ENCODE data around the gene RSPH10B2. TPM values are rescaled to one million over a fixed set of nuclear protein-coding genes. Genes with fewer than 3 reads are reported as not detected.
"Not testable (repeated sequence)": the region's sequence is repeated elsewhere in the genome, so short reads cannot be mapped to it uniquely, and the experiment has no call there.

Gene RSPH10B2
- total RNA-seq, 1 donor from 2014 or later, result not detected

DNA sequence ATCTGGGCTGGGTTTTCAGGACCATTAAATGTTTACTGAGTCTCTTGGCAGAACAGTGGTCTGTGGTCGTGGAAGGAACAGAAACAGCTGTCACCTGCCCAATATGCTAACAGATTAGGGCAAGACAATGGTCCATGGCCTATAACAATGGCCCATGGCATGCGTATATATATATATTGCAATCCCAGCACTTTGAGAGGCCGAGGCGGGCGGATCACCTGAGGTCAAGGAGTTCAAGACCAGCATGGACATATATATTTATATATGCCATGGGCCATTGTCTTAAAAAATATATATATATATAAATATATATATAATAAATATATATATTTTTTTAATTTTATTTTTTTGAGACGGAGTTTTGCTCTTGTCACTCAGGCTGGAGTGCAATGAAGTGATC is 27.7 kb downstream of the RSPH10B2 start:
- not testable (repeated sequence) for DNase-seq (ENCODE audit: low spot score); ATAC-seq

DNA sequence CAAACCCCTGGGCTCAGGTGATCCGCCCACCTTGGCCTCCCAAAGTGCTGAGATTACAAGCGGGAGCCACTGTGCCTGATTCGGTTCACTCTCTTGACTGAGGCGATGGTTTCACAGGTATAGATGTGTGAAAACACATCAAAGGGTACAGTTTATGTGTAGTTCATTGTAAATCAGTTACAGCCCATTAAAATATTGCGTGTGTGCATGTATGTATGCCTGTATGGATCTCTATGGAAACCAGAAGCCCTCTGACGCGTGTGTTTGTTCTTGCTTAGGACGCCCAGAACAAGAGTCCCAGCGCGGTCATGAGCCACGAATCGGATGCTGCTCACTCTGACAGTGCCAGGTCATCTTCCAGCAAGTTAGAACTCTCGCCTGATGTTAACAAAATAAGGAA is 35.5 kb downstream of the RSPH10B2 start:
- DNase-seq (ENCODE audit: low spot score); ATAC-seq: not testable (repeated sequence)

DNA sequence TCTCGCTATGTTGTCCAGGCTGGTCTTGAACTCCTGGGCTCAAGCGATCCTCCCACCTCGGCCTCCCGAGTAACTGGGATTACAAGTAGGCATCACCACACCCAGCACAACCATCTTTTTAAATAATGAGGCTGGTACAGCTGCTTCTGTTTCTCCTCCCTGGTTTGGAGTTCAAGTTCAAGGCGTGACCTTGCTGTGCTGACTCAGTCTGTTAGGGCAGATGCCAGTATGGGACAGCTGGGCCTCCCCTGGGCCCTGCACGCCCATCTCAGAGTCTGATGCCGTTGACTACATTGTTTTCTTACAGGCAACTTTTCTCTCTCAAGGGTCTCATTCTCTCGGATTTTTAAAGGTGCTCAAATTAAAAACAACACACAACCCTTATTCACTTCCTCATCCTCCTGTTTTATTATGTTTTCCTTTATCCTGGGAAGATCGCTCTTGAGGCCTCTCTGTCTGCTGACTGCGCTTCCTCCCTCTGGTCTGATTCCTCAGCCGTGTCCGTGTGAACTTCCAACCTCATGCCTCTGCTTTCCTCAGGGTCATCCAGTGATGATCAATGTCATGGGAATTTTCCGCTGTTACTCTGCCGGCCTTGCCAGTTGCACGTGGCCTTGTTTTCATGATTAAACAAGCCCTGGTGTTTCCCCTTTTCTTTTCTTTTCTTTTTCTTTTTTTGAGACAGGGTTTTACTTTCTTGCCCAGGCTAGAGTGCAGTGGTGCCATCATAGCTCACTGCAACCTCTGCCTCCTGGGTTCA is 38.4 kb downstream of the RSPH10B2 start:
- peak; percentile 69 for ATAC-seq
- not testable (repeated sequence) for DNase-seq (ENCODE audit: low spot score)

DNA sequence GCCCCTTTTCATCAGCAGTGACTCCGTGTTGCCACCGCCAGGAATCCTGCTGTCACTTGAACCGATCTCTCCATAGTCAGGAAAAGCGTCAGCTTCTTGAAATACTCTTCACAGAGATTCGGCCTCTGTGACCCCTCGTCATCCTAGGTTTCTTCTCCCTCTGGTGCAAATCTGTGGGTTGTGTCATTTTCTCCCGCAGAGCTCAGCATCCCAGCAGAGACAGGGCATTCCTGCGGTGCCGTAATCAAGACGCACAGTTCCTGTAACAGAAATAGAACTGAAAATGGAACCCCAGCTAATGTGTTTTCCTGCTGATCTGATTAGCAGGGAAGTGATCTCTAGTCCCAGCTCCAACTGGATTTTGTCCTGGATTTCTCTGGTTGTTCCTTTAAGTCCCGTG is 40.4 kb downstream of the RSPH10B2 start:
- not testable (repeated sequence) for DNase-seq (ENCODE audit: low spot score)
- ATAC-seq, result peak; percentile 41

DNA sequence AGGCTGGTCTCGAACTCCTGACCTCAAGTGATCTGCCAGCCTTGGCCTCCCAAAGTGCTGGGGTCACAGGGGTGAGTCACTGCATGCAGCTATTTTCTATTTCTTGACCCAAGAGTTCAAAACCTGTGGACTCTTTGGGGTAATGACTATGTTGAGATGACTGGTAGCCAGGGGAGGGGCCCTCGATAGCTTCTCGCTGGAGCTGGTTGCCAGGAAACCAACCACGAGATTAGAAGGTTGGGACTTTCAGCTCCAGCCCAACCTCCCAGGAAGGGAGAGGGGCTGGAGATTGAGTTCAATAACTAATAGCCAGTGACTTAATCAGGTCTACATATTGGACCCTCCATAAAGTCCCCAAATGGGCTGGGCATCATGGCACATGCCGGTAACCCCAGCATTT is 43.3 kb downstream of the RSPH10B2 start:
- DNase-seq (ENCODE audit: low spot score); ATAC-seq: not testable (repeated sequence)

DNA sequence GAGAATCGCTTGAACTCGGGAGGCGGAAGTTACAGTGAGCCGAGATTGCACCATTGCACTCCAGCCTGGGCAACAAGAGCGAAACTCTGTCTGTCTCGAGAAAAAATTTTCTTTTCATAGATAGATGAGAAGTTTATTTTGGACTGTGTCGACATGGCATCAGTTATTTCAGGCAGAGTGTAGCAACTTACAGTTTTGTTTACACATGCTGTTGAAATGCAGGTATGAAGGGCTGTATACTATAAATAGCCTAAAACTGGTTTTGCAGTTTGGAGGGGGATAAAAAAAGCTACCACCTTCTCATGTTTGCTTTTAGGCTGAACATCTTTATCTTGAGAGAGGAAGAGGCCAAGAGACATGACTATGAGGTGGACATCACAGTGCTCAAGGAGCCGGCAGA is 44.1 kb downstream of the RSPH10B2 start:
- ATAC-seq, result peak; percentile 61
- DNase-seq (ENCODE audit: low spot score), result not testable (repeated sequence)

DNA sequence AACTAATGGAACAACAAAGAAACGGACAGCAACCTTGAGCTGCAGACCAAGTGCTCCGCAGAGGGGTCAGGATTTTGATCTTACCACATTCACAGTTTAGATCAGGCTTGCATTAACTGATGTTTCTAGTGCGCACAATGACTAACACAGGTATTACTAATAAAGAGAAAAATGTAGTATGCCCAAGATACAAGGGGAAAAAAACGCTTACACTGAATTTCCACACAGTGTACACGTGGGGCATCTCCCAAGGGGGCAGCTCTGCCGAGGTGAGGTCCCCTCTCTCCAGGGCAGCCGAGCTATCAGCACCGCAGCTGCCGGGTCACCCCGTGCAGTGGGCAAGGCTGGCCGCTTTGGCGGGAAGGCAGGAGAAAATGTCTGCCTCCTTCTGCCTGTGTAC is 46.0 kb downstream of the RSPH10B2 start:
- DNase-seq (ENCODE audit: low spot score); ATAC-seq: not testable (repeated sequence)

DNA sequence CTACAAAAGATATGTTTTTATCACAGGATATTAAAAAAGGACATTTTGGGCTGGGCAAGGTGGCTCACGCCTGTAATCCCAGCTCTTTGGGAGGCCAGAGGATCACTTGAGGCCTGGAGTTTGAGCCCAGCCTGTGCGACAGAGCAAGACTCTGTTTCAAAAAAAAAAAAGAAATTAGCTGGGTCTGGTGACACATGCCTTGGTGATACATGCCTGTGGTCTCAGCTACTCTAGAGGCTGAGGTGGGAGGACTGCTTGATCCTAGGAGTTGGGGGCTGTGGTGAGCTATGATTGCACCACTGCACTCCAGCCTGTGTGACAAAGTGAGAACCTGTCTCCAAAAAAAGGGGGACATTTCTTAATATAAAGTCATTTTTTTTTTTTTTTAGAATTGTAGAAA is 46.4 kb downstream of the RSPH10B2 start:
- not testable (repeated sequence) for ATAC-seq; DNase-seq (ENCODE audit: low spot score)

DNA sequence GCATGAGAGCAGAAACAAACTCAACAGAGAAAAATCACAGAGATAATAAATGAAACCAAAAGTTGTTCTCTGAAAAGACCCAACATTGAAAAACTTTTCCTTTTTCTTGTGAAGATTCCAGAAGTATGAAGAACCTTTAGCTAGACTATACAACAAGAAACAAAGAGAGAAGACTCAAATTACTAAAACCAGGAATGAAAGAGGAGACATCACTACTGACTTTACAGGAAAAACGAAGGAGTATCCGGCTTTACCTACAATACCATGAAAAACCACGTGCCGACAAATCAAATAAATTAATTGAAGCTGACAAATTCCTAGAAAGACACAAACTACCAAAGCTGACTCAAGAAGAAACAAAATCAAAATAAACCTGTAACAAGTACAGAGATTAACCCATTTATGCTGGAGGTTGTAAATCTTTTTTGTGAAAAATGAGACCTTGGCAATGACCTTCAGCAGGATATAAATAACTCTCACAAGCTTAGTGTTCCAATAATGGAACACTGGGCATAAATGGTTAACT is 53.6 kb downstream of the RSPH10B2 start:
- ATAC-seq; DNase-seq (ENCODE audit: low spot score): not testable (repeated sequence)

DNA sequence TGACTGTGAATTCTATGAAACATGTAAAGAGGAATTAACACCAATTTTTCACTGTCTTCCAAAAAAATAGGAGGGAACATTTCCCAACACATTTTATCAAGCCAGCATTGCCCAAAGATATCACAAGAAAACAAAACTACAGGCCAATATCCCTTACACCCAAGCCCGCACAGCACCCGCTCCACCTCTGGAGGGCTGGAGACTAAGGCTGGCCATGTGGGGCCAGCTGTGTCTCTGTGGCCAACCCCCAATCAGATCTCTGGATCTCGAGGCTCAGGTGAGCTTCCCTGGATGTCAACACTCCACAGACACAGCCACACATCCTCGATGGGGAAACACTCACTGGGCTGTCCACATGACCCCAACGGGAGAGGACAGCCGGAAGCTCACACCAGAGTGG is 54.1 kb downstream of the RSPH10B2 start:
- not testable (repeated sequence) for DNase-seq (ENCODE audit: low spot score); ATAC-seq

DNA sequence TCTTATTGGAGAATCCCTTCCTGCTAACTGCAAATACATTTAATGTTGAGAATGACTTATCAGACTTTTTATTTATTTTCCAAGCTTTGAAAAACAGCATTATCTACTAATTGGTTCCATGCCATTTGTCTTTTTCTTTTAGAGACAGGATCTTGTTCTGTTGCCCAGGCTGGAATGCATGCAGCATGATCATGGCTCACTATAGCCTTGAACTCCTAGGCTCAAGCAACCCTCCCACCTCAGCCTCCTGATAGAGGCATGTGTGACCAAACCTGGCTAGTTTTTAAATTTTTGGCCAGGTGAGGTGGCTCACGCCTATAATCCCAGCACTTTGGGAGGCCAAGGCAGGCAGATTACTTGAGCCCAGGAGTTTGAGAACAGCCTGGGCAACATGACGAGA is 59.1 kb downstream of the RSPH10B2 start:
- not testable (repeated sequence) for ATAC-seq; DNase-seq (ENCODE audit: low spot score)

DNA sequence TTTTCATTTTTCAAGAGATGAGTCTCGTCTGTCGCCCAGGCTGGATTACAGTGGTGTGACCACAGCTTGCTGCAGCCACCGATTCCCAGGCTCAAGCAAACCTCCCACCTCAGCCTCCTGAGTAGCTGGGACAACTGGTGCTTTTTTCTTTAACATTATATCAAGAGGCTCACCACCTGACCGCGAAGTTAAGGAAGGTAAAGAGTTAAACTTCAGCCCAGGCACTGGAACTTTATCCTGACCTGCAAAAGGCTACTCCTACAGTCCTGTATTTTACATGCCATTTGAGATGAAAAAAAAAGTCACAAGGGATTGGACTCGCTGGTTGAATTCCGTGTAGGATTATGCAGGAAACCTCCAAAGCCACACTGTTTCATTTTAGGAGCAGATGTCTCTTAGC is 61.6 kb downstream of the RSPH10B2 start:
- ATAC-seq; DNase-seq (ENCODE audit: low spot score): not testable (repeated sequence)

DNA sequence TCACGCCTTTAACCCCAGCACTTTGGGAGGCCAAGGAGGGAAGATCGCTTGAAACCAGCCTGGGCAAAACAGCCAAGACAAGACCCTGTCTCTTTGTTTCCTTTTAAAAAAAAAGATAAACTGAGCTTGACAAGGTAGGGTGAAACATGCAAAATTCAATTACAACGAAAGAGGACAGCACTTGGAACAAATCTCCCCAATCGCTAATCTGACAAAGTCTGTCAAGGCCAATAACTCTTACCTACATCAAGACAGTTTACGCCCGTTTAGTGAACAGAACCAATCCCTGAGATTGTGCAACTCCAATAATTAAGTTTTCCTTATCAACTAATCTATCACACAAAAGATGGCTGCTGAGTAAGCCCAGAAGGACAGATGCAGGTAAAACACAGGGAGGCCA is 67.7 kb downstream of the RSPH10B2 start:
- not testable (repeated sequence) for DNase-seq (ENCODE audit: low spot score); ATAC-seq

DNA sequence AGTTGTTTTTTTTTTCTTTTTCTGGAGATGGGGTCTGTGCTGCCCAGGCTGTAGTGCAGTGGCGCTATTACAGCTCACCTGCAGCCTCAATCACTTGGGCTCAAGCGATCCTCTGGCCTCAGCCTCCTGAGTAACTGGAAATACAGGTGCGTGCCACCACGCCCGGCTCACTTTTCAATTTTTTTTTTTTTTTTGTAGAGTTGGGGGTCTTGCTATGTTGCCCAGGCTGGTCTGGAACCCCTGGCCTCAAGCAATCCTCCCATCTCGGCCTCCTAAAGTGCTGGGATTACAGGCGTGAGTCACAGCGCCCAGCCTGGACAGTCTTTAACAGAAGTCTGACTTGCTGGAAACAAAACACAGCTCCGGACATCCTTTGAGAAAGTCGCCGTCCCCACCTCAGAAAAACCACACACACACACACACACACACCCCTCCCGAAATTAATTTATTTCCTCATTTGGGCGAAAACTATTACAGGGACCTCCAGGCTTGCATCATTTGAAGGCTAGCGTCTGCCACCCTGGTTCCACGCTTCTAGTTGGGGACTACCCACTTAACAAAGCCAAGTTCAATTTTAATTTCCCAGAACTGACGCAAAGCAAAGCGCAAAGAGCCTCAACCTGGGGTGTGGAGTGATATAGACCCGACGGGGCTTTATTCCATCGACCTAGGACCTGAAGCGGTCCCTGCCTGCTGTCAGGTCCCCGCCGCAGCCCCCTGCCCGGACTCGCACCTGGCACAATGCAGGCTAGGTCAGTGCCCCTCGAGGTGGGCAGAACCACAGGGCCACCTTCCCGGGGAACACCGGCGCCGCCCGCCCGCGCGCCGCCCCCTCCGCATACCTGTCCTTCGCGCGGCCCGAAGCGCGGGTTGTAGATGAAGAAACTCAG is 71.6 kb downstream of the RSPH10B2 start:
- ATAC-seq; DNase-seq (ENCODE audit: low spot score): not testable (repeated sequence)

DNA sequence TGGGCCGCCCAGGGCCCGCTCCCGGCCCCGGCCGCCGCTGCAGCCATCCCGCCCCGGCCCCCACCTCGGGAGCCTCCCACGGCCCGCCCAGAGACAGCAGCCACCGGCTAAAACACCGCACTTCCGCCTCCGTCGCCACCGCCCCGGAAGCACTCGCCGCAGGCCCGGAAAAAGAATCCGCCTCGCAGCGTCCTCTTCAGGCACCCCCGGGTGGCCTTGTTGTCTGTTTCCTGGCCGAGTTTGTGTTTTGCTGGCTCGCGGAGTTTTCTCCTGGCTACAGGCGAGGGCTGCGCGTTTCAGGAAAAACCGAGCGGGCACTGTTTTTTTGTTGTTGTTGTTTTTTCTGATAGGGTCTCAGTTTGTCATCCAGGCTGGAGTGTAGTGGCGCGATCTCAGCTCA is 72.2 kb downstream of the RSPH10B2 start, which contains the start of gene CCZ1B:
CCZ1B (minus strand) TSS at position 125 of the 400 bp plus-strand sequence; CDS start at position 47, 78 bp downstream.
- peak; percentile 99 for ATAC-seq
- peak; percentile 82 for DNase-seq (ENCODE audit: low spot score)

DNA sequence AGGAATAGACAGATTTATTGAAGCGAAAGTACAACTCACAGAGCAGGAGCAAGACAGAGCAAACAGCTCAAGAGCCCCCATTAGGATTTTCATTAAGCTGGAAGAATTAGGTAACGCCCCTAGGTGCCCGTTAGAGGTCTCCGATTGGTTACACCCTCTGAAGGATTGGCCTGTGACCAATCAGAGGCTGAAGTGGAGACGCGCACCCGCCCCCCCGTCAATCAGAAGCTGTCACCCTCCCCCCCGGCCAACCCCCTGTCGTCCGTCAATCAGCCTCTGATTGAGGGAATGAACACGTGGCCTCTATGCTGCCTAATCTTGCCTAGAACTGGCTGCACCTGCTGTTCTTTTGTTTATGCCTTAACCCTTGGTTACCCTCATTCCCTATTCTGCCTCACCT is 73.3 kb downstream of the RSPH10B2 start:
- not testable (repeated sequence) for ATAC-seq; DNase-seq (ENCODE audit: low spot score)

DNA sequence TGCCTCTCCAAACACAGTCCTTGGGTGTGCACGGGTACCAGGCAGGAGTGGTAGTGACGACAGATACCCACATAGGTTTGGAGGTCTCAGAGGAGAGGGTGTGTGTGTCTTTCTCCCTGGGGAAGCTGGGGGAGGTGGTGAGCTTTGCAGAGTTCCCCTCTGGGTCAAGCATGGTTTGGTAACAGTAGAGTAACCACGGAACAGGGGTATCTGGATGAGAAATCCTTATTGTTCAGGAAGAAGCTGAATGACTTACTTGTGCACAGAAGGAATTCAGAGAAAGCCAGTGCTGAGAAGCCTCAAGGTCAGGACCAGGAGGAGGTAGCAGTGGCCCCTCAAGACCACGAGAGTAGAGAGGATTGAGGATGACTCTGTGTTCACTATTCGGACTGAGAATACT is 75.7 kb downstream of the RSPH10B2 start:
- DNase-seq (ENCODE audit: low spot score); ATAC-seq: not testable (repeated sequence)

DNA sequence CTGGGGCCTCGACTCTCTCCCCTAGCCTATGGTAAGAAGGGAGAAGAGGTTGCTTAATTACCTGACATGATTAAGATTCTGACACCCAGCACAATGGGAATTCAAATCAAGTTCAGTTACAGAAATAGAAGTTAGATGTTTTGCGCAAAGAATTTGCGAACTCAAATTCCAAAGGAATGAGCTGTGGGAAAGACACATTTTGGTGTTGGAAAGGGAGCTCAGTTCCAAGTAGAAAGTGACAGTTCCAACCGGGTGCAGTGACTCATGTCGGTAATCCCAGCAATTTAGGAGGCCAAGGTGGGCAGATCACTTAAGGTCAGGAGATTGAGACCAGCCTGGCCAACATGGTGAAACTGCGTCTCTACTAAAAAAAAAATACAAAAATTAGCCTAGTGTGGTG is 76.1 kb downstream of the RSPH10B2 start:
- ATAC-seq; DNase-seq (ENCODE audit: low spot score): not testable (repeated sequence)

DNA sequence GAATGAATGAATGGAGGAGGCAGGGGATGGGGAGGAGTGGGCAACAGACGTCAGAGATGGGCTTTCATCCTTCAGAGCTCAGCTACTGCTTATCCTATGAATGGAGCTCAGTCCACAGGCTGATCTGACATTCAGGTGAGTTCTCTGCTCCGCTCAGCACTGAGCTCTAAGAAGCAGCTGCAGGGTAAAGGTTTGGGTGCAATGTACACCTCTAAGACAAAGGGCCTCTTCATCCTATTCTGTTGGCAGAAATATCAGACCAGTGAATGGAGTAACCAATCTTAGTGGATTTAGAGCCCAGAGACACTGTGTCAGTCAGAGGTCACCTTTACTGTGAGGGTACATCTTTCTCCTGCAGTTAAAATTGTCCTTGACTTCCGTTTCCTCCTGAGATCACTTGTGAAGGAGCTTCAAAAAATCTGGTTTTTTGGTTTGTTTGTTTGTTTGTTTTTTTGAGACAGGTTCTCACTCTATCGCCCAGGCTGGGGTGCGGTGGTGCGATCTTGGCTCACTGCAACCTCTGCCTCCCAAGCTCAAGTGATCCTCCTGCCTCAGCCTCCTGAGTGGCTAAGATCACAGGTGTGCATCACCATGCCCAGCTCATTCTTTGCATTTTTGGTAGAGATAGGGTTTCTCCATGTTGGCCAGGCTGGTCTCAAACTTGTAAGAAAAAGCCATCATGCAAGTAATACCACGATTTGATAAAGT is 77.3 kb downstream of the RSPH10B2 start:
- ATAC-seq (no peak), DNase-seq (ENCODE audit: low spot score) (no peak)

DNA sequence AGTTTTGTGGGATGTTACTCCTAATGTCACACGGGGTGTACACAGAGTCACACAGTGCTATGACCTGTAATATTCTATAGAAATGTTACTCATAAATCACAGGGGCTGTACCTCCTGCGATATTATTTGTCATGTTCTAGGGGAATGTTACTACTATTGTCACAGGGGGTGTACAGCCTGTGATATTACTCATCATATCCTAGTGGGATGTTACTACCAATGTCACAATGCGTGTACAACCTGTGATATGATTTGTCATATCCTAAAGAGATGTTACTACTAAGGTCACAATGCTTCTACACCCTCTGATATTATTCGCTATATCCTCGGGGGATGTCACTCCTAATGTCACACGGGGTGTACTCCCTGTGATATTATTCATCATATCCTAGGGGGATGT is 79.7 kb downstream of the RSPH10B2 start:
- no peak for ATAC-seq
- DNase-seq (ENCODE audit: low spot score), result no peak

Data from left lobe of liver (tissue), 2 donors.